Ishikawa (cell line): ENCODE results near the gene NRBP1.
A peak's percentile ranks its signal among the peaks of the same experiment; 100 is the strongest.

Experiments used
- CEBPB ChIP-seq: IDR thresholded peaks from 2 replicates; pipeline ENCODE4 v1.6.1; 2012
- CREB1 ChIP-seq: IDR thresholded peaks from 2 replicates; pipeline ENCODE4 v1.6.1; 2012; ENCODE audit warnings: low read depth
- EGR1 ChIP-seq: IDR thresholded peaks from 2 replicates; pipeline ENCODE4 v1.6.1; 2012
- EP300 ChIP-seq: IDR thresholded peaks from 2 replicates; pipeline ENCODE4 v1.6.1; 2012; ENCODE audit warnings: borderline replicate concordance
- FOXM1 ChIP-seq: IDR thresholded peaks from 2 replicates; pipeline ENCODE4 v1.6.1; 2012; ENCODE audit warnings: low read depth, borderline replicate concordance
- NFIC ChIP-seq: IDR thresholded peaks from 2 replicates; pipeline ENCODE4 v1.6.1; 2012
- RAD21 ChIP-seq: IDR thresholded peaks from 2 replicates; pipeline ENCODE4 v1.6.1; 2012; ENCODE audit warnings: low read depth
- TAF1 ChIP-seq: IDR thresholded peaks from 2 replicates; pipeline ENCODE4 v1.6.1; 2012; ENCODE audit warnings: low read depth, mild to moderate bottlenecking
- TCF12 ChIP-seq: IDR thresholded peaks from 2 replicates; pipeline ENCODE4 v1.6.1; 2012; ENCODE audit warnings: low read depth
- TEAD4 ChIP-seq: IDR thresholded peaks from 2 replicates; pipeline ENCODE4 v1.6.1; 2012
- YY1 ChIP-seq: IDR thresholded peaks from 2 replicates; pipeline ENCODE4 v1.6.1; 2012; ENCODE audit warnings: low read depth
- ZBTB7A ChIP-seq: IDR thresholded peaks from 2 replicates; pipeline ENCODE4 v1.6.1; 2012; ENCODE audit warnings: low read depth
- TF ChIP-seq, protein P1 (sequence below): IDR thresholded peaks from 2 replicates; pipeline ENCODE4 v1.6.1; 2012
- TF ChIP-seq, protein P2 (sequence below): IDR thresholded peaks from 2 replicates; pipeline ENCODE4 v1.6.1; 2012; ENCODE audit warnings: low read depth, mild to moderate bottlenecking
- TF ChIP-seq, protein P3 (sequence below): IDR thresholded peaks from 2 replicates; pipeline ENCODE4 v1.6.1; 2012

NRBP1 gene

DNA sequence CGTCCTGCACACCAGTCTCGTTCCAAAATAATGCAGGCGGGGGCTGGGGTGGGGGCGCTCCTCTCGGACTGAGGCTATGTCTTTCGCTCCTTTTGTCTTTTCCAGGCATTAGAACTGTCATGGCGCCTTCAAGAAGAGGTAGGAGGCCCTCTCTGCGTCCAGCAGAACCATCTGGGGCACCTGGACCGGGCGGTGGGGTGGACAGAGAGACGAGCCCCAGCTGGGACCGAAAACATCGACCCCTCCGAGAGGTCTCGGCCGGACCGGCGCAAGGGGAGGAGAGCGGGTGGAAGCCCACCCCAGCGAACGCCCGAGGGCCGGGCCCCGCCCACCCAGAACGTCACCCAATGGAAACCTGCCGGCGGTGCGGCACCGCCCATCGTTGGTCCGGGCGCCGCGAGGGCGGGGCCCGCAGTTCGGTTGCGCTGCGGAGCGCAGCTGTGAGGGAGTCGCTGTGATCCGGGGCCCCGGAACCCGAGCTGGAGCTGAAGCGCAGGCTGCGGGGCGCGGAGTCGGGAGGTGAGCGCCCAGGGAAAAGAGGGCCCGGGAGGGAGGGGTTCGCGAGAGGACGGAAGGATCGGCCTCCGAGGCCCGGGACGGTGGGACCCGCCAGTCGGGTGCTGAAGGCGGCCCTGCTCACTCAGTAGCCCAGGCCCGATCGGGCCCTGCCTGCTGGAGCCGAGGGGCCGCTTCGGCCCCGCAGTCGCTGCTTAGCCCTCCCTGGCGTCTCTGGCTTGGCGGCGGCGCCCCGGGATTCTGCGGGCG, at the start of gene NRBP1:
Gene NRBP1, plus strand, starts transcription at position 419 of the 765 bp plus-strand sequence. CDS start 4,643 bp downstream, outside the sequence.
- TF ChIP-seq CEBPB (no peak), ZBTB7A (peak; percentile 94), YY1 (peak; percentile 71), CREB1 (0 out of 2 replicates have a peak, but pooled peaks have one; percentile 22), RAD21 (no peak), TEAD4 (no peak), EP300 (no peak), TCF12 (peak; percentile 64; the same call in 1 of the 2 replicates), TAF1 (peak; percentile 86), FOXM1 (0 out of 2 replicates have a peak, but pooled peaks have one; percentile 16)
- TF ChIP-seq, protein P1, sequence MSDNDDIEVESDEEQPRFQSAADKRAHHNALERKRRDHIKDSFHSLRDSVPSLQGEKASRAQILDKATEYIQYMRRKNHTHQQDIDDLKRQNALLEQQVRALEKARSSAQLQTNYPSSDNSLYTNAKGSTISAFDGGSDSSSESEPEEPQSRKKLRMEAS = no peak; the same call in none of the 2 replicates
- TF ChIP-seq, protein P2, sequence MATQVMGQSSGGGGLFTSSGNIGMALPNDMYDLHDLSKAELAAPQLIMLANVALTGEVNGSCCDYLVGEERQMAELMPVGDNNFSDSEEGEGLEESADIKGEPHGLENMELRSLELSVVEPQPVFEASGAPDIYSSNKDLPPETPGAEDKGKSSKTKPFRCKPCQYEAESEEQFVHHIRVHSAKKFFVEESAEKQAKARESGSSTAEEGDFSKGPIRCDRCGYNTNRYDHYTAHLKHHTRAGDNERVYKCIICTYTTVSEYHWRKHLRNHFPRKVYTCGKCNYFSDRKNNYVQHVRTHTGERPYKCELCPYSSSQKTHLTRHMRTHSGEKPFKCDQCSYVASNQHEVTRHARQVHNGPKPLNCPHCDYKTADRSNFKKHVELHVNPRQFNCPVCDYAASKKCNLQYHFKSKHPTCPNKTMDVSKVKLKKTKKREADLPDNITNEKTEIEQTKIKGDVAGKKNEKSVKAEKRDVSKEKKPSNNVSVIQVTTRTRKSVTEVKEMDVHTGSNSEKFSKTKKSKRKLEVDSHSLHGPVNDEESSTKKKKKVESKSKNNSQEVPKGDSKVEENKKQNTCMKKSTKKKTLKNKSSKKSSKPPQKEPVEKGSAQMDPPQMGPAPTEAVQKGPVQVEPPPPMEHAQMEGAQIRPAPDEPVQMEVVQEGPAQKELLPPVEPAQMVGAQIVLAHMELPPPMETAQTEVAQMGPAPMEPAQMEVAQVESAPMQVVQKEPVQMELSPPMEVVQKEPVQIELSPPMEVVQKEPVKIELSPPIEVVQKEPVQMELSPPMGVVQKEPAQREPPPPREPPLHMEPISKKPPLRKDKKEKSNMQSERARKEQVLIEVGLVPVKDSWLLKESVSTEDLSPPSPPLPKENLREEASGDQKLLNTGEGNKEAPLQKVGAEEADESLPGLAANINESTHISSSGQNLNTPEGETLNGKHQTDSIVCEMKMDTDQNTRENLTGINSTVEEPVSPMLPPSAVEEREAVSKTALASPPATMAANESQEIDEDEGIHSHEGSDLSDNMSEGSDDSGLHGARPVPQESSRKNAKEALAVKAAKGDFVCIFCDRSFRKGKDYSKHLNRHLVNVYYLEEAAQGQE = no peak

DNA sequence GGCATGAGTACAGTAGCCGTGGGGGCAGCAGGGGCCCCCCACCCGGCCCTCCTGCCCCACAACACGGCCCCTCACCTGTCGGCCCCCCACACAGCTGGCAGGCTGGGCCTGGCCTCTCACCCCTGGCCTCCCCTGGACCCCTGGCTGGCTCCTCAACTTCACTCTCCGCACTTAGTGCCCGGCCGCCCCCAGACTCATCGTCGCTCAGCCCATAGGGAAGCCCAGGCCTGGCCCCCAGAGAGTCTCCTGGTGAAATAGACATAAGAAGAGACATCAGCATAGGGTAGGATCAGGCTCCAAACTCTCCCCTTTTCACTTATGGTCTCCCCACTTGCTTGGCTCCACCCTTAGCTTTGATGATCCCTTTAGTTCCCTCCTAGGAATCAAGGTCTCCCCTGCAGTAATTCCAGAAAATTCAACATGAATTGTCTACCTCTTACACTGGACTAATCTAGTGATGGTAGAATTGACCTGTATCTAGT, 49.6 kb upstream of the NRBP1 start:
- no peak for TF ChIP-seq RAD21
- TF ChIP-seq EP300 = no peak
- no peak for TF ChIP-seq FOXM1
- TF ChIP-seq TAF1 = no peak
- TF ChIP-seq, protein P1 = no peak
- no peak for TF ChIP-seq NFIC
- TF ChIP-seq TCF12 = no peak
- TF ChIP-seq ZBTB7A = no peak
- TF ChIP-seq EGR1 = no peak
- TF ChIP-seq, protein P2 = no peak
- TF ChIP-seq YY1 = no peak
- TF ChIP-seq CREB1 = no peak
- TF ChIP-seq, protein P3, sequence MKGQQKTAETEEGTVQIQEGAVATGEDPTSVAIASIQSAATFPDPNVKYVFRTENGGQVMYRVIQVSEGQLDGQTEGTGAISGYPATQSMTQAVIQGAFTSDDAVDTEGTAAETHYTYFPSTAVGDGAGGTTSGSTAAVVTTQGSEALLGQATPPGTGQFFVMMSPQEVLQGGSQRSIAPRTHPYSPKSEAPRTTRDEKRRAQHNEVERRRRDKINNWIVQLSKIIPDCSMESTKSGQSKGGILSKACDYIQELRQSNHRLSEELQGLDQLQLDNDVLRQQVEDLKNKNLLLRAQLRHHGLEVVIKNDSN = no peak
- TF ChIP-seq CEBPB = no peak
- no peak for TF ChIP-seq TEAD4

DNA sequence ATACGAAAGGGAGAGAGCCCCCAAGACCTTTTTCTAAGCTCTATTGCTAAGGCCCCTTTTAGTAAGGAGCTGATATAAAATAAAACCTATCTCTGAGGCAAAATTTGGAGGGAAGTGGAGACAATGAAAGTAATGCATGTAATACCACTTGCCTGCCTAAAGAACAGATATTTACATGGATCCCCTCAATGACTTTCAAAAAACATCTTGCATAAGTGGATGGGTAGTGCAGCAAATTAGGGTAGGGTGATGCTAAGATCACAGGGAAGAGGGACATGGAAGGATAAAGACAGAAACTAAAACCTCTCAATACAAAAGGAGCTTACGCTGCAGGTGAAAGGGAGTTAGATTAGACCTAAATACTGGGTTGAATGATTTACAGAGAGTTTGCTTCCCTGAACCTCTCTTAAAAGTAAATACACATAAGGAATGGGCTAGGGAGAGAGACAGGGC, 49.0 kb upstream of the NRBP1 start:
- TF ChIP-seq, protein P3 = no peak
- no peak for TF ChIP-seq CEBPB
- TF ChIP-seq CREB1 = no peak
- TF ChIP-seq FOXM1 = no peak
- TF ChIP-seq, protein P1 = no peak
- TF ChIP-seq EP300 = no peak
- TF ChIP-seq TEAD4 = no peak
- no peak for TF ChIP-seq TAF1
- TF ChIP-seq EGR1 = no peak
- TF ChIP-seq ZBTB7A = no peak

DNA sequence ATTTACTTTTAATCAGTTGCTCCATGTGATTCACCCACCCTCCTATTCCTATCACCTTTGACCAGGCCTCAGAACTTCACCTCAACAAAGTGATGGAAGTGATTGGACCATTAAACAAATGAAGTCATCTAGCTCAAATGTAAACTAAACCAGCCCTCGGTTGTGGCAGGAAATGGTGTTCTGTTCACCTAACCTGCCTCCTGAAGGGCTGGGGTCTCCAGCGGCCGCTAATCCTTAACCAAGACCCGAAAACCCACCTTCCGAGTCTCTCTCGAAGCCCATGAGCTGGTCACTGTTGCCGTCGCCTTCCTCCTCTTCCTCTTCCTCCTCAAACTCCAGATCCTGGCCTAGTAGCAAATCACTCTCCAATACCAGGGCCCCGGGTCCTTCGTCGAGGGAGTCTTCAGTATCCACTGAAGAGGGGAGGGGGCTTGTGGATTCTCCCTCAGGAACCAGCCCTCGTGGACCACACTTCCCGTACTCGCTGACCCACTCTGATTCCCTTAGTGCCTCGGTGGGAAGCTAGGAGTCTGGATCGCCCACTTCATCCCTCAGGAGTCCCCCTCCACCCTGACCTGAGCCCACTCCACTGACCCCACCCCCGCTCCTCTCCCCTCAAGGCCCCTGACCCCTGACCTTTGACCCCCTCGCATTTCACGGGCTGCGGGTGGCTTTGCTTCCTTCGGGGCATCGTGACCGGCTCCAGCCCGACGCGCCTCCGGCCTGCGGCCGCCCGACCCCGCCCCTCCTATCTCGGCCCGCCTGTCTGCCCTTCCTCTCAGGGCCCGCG, 48.4 kb upstream of the NRBP1 start:
- TF ChIP-seq, protein P2 = no peak
- TF ChIP-seq RAD21 (no peak), CREB1 (no peak), YY1 (no peak), TAF1 (no peak), TEAD4 (no peak), NFIC (no peak), CEBPB (no peak), FOXM1 (no peak), ZBTB7A (no peak)
- TF ChIP-seq, protein P3 = no peak
- TF ChIP-seq, protein P1 = no peak
